GM19467 (cell line): ENCODE results near the gene TMUB2.
A peak's percentile ranks its signal among the peaks of the same experiment; 100 is the strongest.

Experiments
- ATAC-seq: cut with Tn5 transposase; IDR thresholded peaks from one replicate; pipeline ENCODE4 v1.9.1; 2021; ENCODE audit warnings: mild to moderate bottlenecking, moderate library complexity; ENCODE audit not compliant: unreplicated experiment

Gene TMUB2

DNA sequence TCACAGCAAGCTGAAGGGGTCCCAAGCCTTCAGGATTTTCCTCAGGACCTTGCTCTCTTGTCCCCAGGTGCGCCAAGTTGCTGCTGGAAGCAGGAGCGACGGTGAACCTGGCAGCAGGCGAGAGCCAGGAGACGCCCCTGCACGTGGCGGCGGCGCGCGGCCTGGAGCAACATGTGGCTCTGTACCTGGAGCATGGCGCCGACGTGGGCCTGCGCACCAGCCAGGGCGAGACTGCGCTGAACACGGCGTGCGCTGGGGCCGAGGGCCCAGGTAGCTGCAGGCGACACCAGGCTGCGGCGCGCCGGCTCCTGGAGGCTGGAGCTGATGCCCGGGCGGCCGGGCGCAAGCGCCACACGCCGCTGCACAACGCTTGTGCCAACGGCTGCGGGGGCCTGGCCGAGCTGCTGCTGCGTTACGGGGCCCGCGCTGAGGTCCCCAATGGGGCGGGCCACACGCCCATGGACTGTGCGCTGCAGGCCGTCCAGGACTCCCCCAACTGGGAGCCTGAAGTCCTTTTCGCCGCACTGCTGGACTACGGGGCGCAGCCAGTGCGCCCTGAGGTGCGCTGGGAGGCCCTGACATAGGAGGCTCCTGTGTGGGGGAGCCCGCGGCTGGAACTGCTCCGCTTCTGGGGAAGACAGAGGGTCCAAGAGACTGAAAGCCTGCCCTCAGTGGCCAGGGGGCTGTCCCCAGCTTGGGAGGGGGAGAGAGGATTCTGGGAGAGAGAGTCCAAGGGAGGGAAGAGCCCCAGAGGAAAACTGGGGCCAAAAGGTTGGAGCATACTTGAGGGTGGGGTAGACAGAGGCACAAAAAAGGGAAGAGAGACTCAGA lies 9.9 kb upstream of the TMUB2 start:
- ATAC-seq, result no peak

DNA sequence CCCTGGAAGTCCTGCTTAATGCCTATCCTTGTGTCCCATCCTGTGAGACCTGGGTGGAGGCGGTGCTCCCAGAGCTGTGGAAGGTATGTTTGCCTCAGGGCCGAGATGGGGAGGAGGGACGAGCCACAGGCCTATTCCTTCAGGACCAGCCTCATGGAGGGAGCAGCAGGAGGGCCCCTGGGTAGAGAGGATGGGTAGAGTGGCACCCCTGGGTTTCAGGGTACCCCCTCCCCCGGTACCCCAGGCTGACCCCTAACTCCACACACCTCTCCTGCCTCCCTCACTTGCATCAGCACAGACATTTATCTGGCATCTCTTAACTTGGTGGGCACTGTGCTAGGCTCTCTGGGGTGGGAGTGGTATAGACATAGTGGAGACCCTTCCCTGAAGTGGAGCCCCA lies 9.1 kb upstream of the TMUB2 start:
- no peak for ATAC-seq

DNA sequence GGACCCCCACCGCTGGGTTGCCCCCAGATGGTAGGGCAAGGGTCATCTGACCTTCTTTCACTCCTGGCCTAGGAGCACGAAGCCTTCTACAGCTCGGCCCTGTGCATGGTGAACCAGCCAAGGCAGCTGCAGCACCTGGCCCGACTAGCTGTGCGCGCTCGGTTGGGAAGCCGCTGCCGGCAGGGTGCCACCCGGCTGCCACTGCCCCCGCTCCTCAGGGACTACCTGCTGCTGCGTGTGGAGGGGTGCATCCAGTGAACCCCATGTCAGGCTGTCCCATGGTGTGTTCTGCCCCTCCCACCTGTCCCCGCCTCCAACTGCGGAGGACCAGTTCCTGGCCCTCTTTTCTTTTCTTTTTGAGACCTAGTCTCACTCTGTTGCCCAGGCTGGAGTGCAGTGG lies 8.6 kb upstream of the TMUB2 start:
- no peak for ATAC-seq

DNA sequence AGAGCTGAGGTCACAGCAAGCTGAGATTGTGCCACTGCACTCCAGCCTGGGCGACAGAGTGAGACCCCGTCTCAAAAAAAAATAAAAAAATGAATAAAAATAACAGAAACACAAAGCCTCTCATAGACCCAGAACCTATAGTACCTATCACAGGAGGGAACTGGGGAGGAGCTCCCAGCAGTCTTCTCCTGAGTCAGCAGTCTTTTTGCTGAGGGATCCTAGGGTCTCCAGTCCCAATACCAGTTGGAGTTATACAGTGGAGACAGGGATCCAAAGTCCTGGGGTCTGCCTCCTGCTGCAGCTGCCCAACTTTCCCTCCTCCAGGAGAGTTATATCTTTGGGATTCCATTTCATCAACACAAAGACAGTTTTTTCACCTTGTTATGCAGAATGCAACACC lies 3.7 kb upstream of the TMUB2 start:
- no peak for ATAC-seq

DNA sequence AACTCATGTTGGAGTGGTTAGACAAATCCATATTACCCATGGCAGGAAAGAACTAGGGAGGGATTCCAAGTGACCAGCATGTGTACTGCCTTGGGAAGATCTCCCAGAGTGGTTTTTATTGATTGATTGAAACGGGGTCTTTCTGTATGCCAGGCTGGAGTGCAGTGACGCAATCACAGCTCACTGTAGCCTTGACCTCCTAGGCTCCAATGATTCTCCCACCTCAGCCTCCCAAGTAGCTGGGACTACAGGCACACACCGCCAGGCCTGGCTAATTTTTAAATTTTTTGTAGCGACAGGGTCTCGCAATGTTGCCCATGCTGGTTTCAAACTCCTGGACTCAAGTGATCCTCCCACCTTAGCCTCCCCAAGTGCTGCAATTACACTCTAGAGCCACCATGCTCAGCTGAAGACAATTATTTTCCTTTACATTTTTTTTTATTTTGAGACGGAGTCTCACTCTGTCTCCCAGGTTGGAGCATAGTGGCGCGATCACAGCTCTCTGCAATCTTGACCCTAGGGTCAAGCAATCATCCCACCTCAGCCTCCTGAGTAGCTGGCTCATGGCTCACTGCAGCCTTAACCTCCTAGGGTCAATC lies 2.5 kb upstream of the TMUB2 start:
- no peak for ATAC-seq

DNA sequence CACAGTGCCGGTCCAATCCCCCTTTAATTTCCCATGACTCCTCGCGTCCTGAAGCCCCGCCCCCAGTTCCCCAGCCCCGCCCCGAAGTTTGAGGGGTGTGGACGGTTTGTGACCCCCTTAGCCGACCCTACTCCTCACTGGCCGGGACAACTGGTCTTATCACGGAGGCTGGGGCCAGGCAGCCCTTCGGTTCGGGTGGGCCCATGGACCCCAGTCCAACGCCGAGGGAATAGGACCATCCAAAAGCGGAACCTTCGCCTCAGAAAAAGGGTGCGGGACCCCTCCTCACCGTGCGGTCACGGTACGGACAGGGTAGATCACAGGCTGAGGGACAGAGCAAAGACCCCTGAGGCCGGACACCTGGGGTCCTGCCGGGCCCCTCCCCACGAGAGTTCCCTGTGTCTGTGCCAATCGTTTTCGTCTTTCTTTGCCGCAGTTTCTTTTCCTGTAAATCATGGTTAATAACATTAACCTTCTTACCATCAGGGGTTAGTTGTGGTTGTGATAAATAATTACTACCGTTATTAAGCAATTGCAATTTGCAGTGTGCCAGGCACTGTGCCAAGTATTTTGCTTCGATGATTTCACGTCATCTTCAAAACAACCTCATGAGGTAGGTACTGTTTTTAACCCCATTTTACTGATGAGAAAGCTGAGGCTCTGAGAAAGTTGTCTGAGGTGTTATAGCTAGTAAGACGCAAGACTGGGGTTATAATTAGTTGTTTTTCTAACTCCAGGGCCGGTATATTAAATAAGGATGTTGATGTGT lies 543 bp downstream of the TMUB2 start:
- peak; percentile 23 for ATAC-seq

DNA sequence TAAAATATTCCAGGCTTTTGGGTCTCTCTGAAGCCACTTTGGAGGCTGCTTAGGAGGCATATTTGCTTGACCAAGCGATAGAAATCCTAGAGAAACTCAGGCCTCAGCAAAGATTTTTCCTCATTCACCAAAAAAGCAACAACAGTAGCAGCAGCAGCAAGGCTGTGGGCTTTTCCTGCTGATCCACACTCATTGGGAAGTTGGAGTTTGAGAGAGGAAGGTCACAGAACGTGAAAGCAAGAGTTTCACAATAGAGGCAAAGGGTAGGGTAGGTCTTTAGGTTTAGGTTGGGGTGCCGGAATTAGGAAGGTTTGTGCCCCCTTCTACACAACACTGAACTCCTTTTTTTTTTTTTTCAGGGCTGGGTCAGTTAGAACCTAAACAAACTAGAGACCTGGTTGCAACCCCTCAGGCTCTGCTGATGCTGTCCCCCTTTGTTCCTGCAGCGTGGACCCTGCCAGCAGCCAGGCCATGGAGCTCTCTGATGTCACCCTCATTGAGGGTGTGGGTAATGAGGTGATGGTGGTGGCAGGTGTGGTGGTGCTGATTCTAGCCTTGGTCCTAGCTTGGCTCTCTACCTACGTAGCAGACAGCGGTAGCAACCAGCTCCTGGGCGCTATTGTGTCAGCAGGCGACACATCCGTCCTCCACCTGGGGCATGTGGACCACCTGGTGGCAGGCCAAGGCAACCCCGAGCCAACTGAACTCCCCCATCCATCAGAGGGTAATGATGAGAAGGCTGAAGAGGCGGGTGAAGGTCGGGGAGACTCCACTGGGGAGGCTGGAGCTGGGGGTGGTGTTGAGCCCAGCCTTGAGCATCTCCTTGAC lies 2.0 kb downstream of the TMUB2 start:
- ATAC-seq, result no peak

DNA sequence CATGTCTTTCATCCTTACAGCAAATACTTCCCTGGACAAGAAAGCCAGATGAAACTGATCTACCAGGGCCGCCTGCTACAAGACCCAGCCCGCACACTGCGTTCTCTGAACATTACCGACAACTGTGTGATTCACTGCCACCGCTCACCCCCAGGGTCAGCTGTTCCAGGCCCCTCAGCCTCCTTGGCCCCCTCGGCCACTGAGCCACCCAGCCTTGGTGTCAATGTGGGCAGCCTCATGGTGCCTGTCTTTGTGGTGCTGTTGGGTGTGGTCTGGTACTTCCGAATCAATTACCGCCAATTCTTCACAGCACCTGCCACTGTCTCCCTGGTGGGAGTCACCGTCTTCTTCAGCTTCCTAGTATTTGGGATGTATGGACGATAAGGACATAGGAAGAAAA lies 3.7 kb downstream of the TMUB2 start:
- ATAC-seq, result no peak

DNA sequence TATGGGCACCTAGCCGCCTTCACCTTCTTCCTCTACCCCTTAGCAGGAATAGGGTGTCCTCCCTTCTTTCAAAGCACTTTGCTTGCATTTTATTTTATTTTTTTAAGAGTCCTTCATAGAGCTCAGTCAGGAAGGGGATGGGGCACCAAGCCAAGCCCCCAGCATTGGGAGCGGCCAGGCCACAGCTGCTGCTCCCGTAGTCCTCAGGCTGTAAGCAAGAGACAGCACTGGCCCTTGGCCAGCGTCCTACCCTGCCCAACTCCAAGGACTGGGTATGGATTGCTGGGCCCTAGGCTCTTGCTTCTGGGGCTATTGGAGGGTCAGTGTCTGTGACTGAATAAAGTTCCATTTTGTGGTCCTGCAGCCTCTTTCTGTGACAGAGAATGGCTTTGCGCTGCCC lies 4.6 kb downstream of the TMUB2 start:
- no peak for ATAC-seq

DNA sequence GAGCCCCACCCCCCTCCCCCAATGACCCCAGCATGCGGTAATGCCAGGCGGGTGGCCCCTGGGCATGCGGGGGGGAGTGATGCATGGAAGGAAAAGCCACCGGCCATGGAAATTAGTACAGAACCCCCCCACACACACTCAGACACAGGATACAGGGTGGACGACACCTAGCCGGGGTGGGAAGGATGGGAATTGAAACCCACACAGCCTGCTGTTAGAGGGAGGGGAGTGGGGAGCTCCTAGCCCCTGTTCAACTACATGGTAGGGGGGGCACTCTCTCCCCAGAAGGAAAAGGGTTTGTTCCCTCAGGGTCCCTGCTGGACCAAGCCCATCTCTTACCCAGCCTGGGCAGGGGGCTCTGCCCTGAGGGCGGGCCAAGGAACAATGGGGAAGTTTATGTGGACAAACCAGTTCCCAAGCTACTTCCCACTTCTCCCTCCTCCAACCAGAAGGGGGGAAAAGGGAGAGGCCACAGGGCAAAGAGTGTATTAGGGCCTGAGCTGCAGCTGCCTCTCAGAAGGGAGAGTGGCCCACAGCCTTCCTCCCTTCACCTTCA lies 5.2 kb downstream of the TMUB2 start:
- no peak for ATAC-seq

DNA sequence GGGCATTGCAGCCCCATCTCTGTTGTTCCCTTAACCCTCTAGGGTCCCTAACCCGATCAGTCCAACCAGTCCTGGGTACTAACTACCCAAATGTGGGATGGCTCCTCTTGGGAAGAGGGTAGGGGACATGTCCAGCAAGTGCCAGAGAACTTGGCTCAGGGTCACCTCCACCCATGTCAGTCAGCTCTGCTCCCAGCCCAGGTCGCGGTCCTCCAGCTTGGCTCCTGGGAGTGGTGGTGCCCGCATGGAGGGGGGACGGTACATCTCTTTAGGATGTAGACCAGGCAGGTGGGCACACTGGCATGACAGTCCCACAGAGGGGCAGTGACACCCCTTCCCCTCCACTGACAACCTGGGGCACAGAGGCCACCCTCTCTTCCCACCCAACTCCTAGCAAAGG lies 6.0 kb downstream of the TMUB2 start:
- no peak for ATAC-seq

DNA sequence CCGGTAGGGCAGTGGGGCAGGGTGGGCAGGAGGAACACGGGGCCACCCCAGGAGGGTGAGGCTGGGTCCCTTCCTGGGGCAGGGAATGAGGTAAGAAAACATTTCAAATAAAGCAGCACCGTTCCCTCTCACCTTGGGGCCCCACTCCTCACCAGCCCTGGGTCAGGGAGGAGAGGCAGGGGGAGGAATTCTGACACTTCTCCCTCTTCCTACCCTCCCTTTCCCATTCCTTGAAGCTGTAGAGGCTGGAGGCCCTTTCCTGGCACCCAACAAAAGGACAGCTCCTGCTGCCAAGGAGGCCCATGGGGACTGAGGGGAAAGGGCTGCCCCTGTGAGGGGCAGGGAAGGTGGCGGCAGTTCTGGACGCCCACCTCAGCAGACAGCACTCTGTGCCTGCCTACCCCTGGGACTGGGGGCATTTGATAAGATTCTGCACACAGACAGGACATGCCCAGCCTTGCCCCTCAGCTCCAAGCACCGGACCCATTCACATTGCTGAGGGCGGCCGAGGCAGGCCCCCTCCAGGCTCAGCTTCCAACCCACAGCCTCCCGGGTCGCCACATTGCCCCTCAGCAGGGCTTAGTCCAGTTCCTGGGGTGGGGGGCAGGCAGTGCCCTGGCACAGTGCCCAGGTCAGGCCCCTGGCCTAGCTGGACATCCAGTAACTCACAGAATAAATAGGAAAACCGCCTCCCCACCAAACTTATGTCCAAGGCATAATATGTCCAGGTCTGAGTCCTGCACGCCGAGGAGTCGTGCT lies 6.7 kb downstream of the TMUB2 start:
- no peak for ATAC-seq

DNA sequence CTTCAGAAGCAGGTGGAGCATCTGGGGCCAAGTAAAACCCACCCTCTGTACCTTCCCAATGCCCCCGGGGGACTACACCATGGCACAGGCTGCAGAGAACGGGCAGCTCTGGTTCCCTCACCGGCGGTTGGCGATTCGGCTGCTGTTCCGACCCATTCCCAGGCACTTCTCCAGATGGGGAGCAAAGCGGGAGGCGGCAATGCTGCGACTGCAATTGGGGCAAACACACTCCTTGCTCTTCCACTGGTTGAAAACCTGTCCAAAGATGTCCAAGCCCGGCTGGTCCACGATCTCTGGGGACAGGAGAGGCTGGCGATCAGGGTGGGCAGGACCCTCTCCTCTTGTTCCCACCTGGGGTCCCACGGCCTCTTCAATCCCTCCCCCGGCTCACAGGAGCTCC lies 10.3 kb downstream of the TMUB2 start:
- no peak for ATAC-seq

DNA sequence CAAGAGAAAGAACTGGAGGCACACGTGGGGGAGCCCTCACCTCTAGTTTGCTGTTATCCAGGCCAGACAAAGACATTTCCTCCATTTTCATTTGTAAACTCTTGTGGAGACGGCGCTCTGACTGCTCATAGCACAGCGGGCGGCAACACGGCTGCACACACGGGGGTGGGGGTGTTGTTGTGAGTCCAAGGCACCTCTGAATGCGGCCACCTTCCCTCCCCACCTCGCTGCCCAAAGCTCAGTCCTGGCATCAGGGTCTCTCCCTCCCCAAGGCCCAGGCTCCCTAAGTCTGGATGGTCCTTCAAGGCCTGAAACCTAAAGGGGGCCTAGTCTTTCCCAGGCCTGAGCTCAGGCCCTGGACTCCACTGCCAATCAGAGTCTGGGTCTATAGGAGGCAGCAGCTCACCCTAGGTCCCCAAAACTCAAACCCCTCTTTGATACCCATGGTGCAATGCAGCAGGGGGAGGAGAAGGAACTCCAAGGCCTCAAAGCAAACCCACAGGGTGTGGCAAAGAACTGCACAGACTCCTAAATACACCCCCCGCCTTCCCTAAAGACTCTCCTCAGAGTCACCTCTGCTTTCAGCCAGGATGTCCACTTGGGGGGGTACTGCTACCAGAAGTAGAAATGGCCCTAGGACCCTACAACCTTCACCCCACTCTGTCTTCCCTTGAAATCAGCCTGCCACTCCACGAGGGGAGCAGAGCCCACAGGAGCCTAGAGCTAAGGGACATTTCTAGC lies 11.4 kb downstream of the TMUB2 start:
- ATAC-seq, result no peak

DNA sequence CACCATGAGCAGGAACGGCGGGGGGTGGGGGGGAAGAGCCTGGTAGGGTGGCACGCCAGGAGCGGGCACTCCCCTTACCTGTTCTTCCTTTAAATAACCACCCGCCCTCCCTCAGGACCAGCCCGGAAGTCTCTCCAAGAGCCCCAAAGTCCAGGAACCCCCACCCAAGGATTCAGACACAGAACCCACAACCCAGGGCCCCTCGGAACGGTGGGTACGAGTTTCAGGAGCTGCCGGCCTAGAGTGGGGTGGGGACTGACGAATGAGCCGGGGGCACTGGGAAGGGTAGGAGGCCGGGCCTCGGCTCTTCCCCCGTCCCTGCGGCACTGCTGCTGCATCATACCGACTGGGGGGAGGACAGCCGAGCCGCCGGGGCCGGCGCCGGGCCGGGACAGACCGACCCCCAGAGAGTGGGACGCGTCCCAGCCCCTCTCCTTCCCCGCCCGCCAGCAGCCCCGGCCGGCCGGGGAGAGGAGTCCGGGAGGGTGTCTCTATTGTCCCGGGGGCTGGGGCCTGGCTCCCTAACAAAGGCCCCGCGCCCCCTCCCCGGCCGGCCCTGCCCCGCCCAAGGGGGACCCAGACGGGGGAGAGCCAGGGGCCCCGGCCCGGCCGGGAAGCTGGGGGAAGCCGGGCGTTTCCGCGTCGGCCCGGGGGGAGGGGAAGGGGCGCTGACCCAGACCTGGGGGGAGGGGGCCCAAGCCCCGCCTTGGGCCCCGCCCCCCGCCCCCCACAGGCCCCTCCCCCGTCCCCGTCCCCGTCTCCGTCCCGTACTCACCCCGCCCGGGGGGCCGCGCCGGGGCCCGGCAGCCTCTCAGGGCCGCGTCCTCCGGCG lies 12.2 kb downstream of the TMUB2 start:
- peak; percentile 13 for ATAC-seq

DNA sequence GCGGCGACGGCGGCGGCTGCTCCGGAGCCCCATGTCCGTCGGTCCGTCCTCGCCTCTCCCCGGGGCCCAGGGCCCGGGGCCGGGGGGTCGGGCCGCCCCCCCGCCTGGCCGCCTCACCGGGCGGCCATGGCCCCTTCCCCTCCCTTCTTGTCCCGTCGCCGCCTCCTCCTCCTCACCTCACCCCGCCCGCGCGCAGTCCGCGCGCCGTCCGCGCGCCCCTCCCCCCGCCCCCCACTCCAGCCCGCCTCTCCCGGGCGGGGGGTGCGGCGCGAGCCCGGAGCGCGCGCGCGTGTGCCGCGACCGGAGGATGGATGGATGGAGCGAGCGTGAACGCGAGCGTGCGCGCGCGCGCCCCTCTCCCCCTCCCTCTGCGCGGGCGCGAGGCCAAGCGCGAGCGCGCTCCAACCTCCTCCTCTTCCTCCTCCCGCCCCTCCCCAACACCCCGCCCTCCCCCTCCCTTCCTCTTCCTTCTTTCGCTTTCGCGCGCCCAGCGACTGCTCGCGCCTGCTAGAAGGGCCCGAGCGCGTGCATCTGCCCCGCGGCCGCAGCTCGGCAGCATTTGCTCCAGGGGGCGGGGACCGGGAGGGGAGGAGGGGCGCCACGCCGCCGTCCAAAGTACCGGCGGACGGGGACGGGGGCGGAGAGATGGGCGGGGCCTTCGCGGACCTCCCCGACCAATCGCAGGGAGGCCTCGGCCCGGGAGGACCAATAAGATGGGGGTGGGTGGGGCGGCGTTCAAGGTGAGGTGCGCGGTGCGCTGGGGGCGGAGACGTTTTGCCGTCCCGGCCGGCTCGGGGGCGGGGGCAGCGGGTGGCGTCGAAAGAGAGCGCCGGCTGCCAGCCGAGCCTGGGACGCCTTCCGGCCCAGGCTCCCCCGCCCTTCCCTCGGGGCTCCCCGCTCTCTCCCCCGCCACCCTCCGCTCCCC lies 13.0 kb downstream of the TMUB2 start, which contains the start of gene ATXN7L3:
ATXN7L3 (minus strand) TSS at position 332 of the 925 bp plus-strand sequence. CDS start 1,814 bp downstream, outside the sequence.
- peak; percentile 53 for ATAC-seq

DNA sequence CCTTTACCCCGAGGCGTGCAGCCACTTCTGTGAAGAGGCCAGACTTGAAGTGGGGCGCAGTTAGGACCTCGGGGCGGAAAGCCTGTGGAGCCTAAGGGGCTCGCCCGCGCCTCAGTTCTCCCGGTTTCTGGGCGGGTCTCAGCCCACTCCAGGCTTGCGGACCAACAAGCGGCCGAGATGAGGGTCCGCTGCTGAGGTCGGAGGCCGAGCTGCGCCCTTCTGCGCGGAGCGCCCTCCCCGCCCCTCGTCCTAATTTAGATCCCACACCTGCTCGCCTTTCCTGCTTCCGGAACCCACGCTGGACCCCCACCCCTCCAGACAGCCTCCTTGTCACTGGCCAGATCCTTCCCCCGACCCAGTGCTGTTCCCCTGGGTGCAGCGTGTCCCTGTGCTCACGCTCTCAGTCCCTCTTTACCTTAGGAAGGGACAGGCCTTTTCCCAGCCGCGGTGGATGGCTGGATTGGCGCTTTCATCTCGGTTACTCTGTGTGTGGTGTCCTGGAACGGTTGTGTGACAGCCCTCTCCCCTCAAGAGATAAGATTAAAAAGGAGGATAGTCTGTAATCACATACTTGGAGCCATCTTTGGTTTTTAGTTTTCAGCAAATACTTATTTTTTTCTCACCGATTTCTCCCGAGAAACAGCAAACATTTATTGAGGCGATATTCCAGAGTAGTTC lies 13.8 kb downstream of the TMUB2 start:
- no peak for ATAC-seq
